Erythroblast (primary cell): ENCODE results near the gene ABLIM2.

ENCODE experiments used
- DNase-seq, 2 experiments: peaks; one replicate each; lab custom pipeline; 2025; lab: John Stamatoyannopoulos, UW
- GATA1 ChIP-seq: IDR thresholded peaks from 2 replicates; pipeline ENCODE4 v1.6.1; 2011; ENCODE audit warnings: low read depth, mild to moderate bottlenecking, control low read depth, low read length, moderate library complexity
- POLR2A ChIP-seq: IDR thresholded peaks from 2 replicates; pipeline ENCODE4 v1.6.1; 2011; ENCODE audit warnings: mild to moderate bottlenecking, low read length

ABLIM2 gene

GRCh38 chr4:8060632-8061031 is 98.0 kb downstream of the ABLIM2 start:
- TF ChIP-seq POLR2A (no peak), GATA1 (no peak)
- no peak for DNase-seq

- TF ChIP-seq POLR2A (no peak), GATA1 (no peak)
- no peak for DNase-seq
These were observed 100.6 kb downstream of the ABLIM2 start for GRCh38 chr4:8058031-8058479.

DNA sequence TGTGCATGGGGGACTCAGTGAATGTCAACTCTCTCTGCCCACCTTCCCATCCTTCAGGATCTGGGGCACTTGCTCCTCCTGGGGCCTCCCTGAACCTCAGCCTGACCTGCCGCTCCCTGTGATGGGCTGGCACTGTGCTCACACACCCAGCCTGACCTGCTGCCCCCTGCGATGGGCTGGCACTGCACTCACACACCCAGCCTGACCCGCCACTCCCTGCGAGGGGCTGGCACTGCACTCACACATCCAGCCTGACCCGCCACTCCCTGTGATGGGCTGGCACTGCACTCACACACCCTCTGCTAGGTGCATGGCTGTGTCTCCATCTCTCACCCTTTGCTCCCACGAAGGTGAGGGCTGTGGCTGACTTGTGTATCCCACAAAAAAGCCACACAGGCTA is 103.4 kb downstream of the ABLIM2 start:
- no peak for TF ChIP-seq GATA1
- no peak for TF ChIP-seq POLR2A
- no peak for DNase-seq

- no peak for TF ChIP-seq GATA1
- TF ChIP-seq POLR2A, result no peak
- no peak for DNase-seq
These were observed 104.7 kb downstream of the ABLIM2 start for GRCh38 chr4:8053688-8054449.

- no peak for DNase-seq
- no peak for TF ChIP-seq GATA1
- no peak for TF ChIP-seq POLR2A
These were observed 106.4 kb downstream of the ABLIM2 start for GRCh38 chr4:8052160-8052691.

GRCh38 chr4:8051644-8052043 is 107.0 kb downstream of the ABLIM2 start:
- DNase-seq, result no peak
- TF ChIP-seq POLR2A (no peak), GATA1 (no peak)

DNA sequence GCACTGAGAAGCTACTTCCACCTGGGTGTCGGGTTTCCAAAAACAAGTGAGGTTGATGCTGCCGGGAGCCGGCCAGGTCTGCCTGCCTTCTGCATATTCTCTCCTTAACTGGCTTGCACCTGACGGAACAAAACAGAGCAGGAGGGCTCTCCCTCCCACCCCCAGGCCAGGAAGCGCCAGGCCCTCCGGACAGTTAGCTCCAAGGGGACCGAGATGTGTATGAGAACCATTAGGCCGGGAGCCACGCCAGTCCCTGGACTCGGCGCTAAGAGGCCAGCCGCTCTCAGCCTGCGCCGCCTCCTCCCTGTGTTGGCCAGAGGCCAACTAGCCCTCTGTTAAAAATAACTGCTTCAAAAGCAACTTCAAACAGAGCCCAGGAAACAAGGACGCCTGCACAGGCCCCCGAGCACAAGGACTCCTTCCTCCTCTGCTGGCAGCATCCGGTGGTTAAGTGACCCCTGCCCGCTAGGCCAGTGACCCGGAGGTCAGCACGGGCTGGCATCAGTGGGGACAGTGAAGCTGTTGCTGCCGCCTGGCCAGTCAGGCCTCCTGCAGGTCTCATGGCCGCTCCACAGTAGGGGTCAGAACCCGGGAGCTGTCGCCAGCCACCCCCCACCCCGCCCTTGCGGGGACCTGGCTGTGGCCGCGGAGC is 107.9 kb downstream of the ABLIM2 start:
- no peak for TF ChIP-seq GATA1
- no peak for TF ChIP-seq POLR2A
- DNase-seq, result no peak

- TF ChIP-seq GATA1, result no peak
- TF ChIP-seq POLR2A, result no peak
- DNase-seq, result no peak
These were observed 108.4 kb downstream of the ABLIM2 start for GRCh38 chr4:8050180-8050554.

DNA sequence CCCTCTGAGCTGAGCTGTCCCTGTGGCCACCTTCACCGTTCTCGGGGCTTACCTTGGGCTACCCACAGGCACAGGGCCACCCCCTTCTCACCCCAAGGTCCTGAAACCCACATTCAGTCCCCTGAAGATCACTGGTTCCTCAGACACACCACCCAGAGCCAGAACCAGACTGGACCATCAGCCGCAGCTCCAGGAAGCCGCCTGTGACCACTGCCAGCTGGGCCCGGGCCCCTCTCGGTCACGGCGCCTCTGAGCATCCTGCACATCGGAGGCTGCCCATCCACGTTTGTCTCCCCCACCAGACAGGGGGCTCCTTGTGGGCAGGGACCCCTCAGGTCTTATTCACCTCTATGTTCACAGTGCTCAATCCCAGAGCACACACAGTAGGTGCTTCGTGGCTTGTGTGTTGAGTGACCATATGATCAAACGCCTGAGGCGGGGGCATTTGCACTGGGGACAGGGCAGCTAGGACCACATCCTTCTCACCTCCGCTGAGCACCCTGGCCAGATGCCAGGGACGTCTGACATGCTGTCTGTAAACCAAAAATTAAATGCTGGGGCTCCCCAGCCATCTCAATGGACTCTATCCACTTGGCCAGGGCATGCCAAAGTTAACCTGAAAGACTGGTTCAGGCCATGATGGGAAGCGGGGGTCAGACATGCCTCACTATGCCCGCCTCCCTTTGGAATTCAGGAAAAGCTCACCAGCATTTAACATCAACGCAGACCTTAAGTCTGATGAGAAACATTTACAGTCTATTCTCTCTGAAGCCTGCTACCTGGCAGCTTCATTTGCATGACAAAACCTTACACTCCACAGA is 109.5 kb downstream of the ABLIM2 start:
- TF ChIP-seq POLR2A (no peak), GATA1 (no peak)

GRCh38 chr4:8047837-8048678 is 110.6 kb downstream of the ABLIM2 start:
- no peak for DNase-seq
- TF ChIP-seq POLR2A (no peak), GATA1 (no peak)

More for the DNA sequence above, 109.5 kb downstream of the ABLIM2 start:
- DNase-seq, result no peak

DNA sequence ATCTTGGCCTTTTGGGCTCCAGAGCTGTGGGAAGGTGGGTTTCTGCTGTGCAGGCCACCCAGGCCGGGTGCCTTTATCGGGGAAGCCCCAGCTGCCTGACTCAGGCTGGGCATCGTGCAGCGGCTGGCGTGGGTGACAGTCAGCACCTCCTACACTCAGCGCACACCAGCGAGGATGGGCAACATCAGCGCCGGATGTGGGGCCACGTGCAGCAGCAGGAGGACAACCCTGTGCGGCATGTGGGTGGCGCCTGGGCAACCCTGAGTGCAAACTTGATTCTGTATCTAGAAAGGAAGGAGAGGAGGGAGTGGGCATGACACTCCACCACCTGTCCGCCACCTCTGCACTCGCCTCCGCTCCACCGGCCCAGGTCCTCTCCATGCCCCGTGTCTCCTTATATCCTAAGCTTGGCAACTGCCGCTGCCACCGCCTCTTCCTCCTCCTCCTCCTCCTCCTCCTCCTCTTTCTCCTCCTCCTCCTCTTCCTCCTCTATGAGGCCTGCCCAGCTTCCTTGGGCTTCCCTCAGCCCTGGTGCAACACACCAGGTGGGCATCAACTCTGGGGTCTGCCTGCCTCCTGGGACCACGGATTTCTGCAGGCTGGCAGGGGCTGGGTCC is 111.6 kb downstream of the ABLIM2 start:
- TF ChIP-seq POLR2A (no peak), GATA1 (no peak)
- DNase-seq, result no peak

GRCh38 chr4:8045909-8046308 is 112.7 kb downstream of the ABLIM2 start:
- TF ChIP-seq POLR2A, result no peak
- TF ChIP-seq GATA1, result no peak
- DNase-seq, result no peak

DNA sequence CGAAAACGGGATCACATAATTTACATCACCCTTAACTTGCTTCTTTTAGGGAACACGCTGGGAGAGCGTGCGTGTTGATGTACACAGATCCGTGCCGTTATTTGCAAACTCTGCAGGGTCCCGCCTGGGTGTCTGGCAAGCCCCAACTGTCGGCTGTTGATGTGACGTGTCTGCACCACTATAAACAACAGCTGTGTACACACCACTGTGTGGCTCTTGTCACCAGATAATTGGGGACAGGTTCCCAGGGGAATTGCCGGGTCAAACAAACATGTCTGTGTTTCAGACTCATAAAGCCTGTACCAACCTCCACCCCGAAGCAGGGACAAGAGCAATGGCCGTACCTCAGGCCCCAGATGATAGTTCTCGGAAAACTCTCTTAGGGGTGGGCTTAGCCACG is 113.9 kb downstream of the ABLIM2 start:
- no peak for TF ChIP-seq GATA1
- no peak for TF ChIP-seq POLR2A
- DNase-seq, result no peak
